Sigmoid colon (tissue), 7 donors: Measurements from ENCODE around the gene RBBP7. TPM values are rescaled to one million over a fixed set of nuclear protein-coding genes. Genes with fewer than 3 reads are reported as not detected.
A peak's percentile ranks its signal among the peaks of the same experiment; 100 is the strongest.

Experiments
- DNase-seq: peaks from one replicate; pipeline ENCODE4 v3.0.0-alpha.2; 2019
- H3K27ac ChIP-seq, 4 donors: fragments of 200-600 bp; sonication (generic); one replicate each; pipeline ENCODE4 v1.5.1; 2016 to 2019; ENCODE audit warnings: mild to moderate bottlenecking in 1 of 4
- H3K27me3 ChIP-seq, 3 donors: fragments of 200-600 bp; sonication (generic); one replicate each; pipeline ENCODE4 v1.5.1; 2019; ENCODE audit warnings: mild to moderate bottlenecking in 1 of 3
- H3K36me3 ChIP-seq, 4 donors: fragments of 200-600 bp; sonication (generic); one replicate each; pipeline ENCODE4 v1.5.1; 2016 to 2019
- H3K4me1 ChIP-seq, 4 donors: fragments of 200-600 bp; sonication (generic); one replicate each; pipeline ENCODE4 v1.5.1; 2017 to 2019
- H3K4me3 ChIP-seq, 4 donors: fragments of 200-600 bp; sonication (generic); one replicate each; pipeline ENCODE4 v1.5.1; 2017 to 2019; ENCODE audit warnings: mild to moderate bottlenecking in 2 of 4, moderate library complexity in 1 of 4
- H3K9me3 ChIP-seq, 4 donors: fragments of 200-600 bp in 3 of 4; sonication (generic) in 3 of 4; one replicate each; pipeline versions ENCODE4 v1.5.1 to v1.6.1; 2013 to 2019
- EP300 ChIP-seq, 4 donors: sonication (generic); formaldehyde crosslinking; IDR thresholded peaks; one replicate each; pipeline ENCODE4 v1.6.1; 2017; ENCODE audit warnings: antibody characterized with exemption in 4 of 4
- POLR2A ChIP-seq, 2 donors: fragments of 450-650 bp; IDR thresholded peaks; one replicate each; pipeline ENCODE4 v1.6.1; 2016; ENCODE audit warnings: antibody characterized with exemption in 2 of 2, mild to moderate bottlenecking in 2 of 2, moderate library complexity in 2 of 2
- POLR2AphosphoS5 ChIP-seq, 4 donors: sonication (generic); formaldehyde crosslinking; IDR thresholded peaks; one replicate each; pipeline ENCODE4 v1.6.1; 2017; ENCODE audit warnings: antibody characterized with exemption in 4 of 4
- WGBS, 2 donors: extraction: QIAGEN DNeasy Blood & Tissue Kit; methylation state at CpG; one replicate each; pipeline ENCODE4 v1.1.7; 2013; 5-methylcytosine and 5-hydroxymethylcytosine counted together
- intact Hi-C: fragments of 100-400 bp; cut with DNase I; formaldehyde crosslinking; loops from one replicate; pipeline ENCODE4 v1.15.1; 2023
- polyA plus RNA-seq, 3 donors: library from polyadenylated mRNA; stranded (reverse); fragments of 200-250 nt; gene quantifications; one replicate each; pipeline ENCODE4 v1.2.3, GENCODE V29; 2013
- total RNA-seq, 4 donors: library from RNA; depleted of rRNA; stranded (reverse); fragments of >200 nt; gene quantifications; one replicate each; pipeline ENCODE4 v1.1.0, GENCODE V29; 2016
- TF ChIP-seq, protein P1 (sequence below), 4 experiments: fragments of 450-650 bp in 3 of 4; fragments of 200-600 bp in 1 of 4; IDR thresholded peaks; one replicate each; pipeline ENCODE4 v1.5.1; 2016 to 2019; ENCODE audit warnings: antibody characterized with exemption in 4 of 4, mild to moderate bottlenecking in 3 of 4, moderate library complexity in 2 of 4
- donor health status: healthy with polysubstance abuse.
- donor health status: Bipolar disorder and iron deficiency.
- donor health status: healthy.

Gene RBBP7
- total and polyA plus RNA-seq, 7 donors: 59.4 to 130 (median 109) TPM

DNA sequence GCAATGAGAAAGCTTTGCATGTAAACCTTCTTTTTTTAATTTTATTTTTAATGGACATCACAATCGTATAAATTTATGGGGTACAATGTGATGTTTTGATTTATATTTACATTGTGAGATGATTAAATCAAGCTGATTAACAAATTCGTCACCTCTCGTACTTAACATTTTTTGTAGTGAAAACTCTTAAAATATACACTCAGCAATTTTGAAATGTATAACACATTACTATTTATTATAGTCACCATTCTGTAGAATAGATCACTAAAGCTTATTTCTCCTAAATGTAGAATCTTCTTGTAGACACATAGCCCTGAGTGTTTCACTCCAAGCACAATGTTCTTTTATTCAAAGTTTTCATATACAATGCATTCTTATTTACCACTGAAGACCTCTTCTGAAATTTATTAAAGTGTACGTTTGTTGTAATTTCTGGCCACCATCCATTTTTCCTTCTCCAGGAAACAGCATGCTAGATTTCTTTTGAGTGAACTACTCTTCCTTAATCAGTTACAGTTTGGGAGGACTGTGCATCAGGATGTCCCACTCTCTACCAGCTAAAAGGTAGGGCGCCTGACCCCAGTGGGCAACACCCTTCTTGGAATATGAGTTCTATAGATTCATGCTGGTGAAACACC lies 4.4 kb upstream of the RBBP7 start:
- H3K27me3 ChIP-seq: no peaks in the 10 kb centered on the region
- H3K4me1 ChIP-seq: peaks cover 0 to 18% (median 7%) of the 10 kb centered on the region in 4 donors
- WGBS, 2 donors: 70 to 78% methylated on average over 5 of the region's 5 CpGs
- H3K27ac ChIP-seq: no peak overlapping the region
- H3K4me3 ChIP-seq: no peak overlapping the region
- no peak for DNase-seq
- H3K9me3 ChIP-seq: no peaks in the 10 kb centered on the region
- intact Hi-C loops: loop anchor here (5.0 to 10.0 kb wide), 2 partner anchors 47 to 1200 kb away; no protein-coding TSS in a partner anchor
- H3K36me3 ChIP-seq: no peaks in the 10 kb centered on the region
- TF ChIP-seq EP300 (IDR thresholded peaks at IDR 0.05) (no peak), POLR2A (IDR thresholded peaks at IDR 0.05) (no peak), POLR2AphosphoS5 (IDR thresholded peaks at IDR 0.05) (no peak)
- TF ChIP-seq, protein P1, sequence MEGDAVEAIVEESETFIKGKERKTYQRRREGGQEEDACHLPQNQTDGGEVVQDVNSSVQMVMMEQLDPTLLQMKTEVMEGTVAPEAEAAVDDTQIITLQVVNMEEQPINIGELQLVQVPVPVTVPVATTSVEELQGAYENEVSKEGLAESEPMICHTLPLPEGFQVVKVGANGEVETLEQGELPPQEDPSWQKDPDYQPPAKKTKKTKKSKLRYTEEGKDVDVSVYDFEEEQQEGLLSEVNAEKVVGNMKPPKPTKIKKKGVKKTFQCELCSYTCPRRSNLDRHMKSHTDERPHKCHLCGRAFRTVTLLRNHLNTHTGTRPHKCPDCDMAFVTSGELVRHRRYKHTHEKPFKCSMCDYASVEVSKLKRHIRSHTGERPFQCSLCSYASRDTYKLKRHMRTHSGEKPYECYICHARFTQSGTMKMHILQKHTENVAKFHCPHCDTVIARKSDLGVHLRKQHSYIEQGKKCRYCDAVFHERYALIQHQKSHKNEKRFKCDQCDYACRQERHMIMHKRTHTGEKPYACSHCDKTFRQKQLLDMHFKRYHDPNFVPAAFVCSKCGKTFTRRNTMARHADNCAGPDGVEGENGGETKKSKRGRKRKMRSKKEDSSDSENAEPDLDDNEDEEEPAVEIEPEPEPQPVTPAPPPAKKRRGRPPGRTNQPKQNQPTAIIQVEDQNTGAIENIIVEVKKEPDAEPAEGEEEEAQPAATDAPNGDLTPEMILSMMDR (IDR thresholded peaks at IDR 0.05): no peak

GRCh38 chrX:16873106-16873505 lies 2.9 kb upstream of the RBBP7 start:
- TF ChIP-seq, protein P1 (IDR thresholded peaks at IDR 0.05): no peak
- TF ChIP-seq POLR2A (IDR thresholded peaks at IDR 0.05) (no peak), POLR2AphosphoS5 (IDR thresholded peaks at IDR 0.05) (no peak), EP300 (IDR thresholded peaks at IDR 0.05) (no peak)
- Histone ChIP-seq H3K27ac (no peak overlapping the region), H3K4me1 (peaks cover 0 to 33% (median 14%) of the 10 kb centered on the region in 4 donors), H3K27me3 (no peaks in the 10 kb centered on the region), H3K4me3 (no peak overlapping the region), H3K9me3 (no peaks in the 10 kb centered on the region), H3K36me3 (no peaks in the 10 kb centered on the region)
- 26 to 71% methylated on average over 8 of the region's 8 CpGs for WGBS, 2 donors
- DNase-seq: no peak
- intact Hi-C loops: loop anchor here (5.0 to 10.0 kb wide), 2 partner anchors 46 to 1198 kb away; no protein-coding TSS in a partner anchor

- peaks cover 0 to 49% (median 23%) of the 10 kb centered on the region in 4 donors for H3K4me1 ChIP-seq
- WGBS, 2 donors: 9 to 12% methylated on average over 41 of the region's 41 CpGs
- no peaks in the 10 kb centered on the region for H3K9me3 ChIP-seq
- H3K36me3 ChIP-seq: no peaks in the 10 kb centered on the region
- H3K27ac ChIP-seq: peak overlapping the region; percentile 83 to 89 (median 87)
- peak; percentile 76 for DNase-seq
- H3K4me3 ChIP-seq: peak overlapping the region; percentile 34 to 74 (median 48)
- intact Hi-C loops: loop anchor here (5.0 to 10.0 kb wide), 2 partner anchors 44 to 1196 kb away; no protein-coding TSS in a partner anchor
- no peaks in the 10 kb centered on the region for H3K27me3 ChIP-seq
- TF ChIP-seq POLR2AphosphoS5 (IDR thresholded peaks at IDR 0.05) (peak in 1 of 4 donors; percentile 4), POLR2A (IDR thresholded peaks at IDR 0.05) (no peak)
Observed at GRCh38 chrX:16870862-16871815, 977 bp upstream of the RBBP7 start.

GRCh38 chrX:16869393-16870094 lies 618 bp downstream of the RBBP7 start:
- Histone ChIP-seq H3K36me3 (no peaks in the 10 kb centered on the region), H3K9me3 (no peaks in the 10 kb centered on the region), H3K27me3 (no peaks in the 10 kb centered on the region), H3K27ac (peak overlapping the region; percentile 90 to 94 (median 90)), H3K4me1 (peaks cover 0 to 49% (median 28%) of the 10 kb centered on the region in 4 donors), H3K4me3 (peak overlapping the region; percentile 53 to 74 (median 68))
- DNase-seq: peak; percentile 67
- 0 to 1% methylated on average over 92 of the region's 92 CpGs for WGBS, 2 donors
- TF ChIP-seq POLR2A (IDR thresholded peaks at IDR 0.05) (no peak), EP300 (IDR thresholded peaks at IDR 0.05) (no peak), POLR2AphosphoS5 (IDR thresholded peaks at IDR 0.05) (no peak)
- TF ChIP-seq, protein P1 (IDR thresholded peaks at IDR 0.05): no peak
- intact Hi-C loops: loop anchor here (5.0 to 10.0 kb wide), 2 partner anchors 42 to 1195 kb away; no protein-coding TSS in a partner anchor
